ENCODE results near the gene AGPAT3. TPM values are rescaled to one million over a fixed set of nuclear protein-coding genes. Genes with fewer than 3 reads are reported as not detected.

The AGPAT3 gene
- total RNA-seq, 1 experiment from 2014 or later: 14.7 TPM

GRCh38 chr21:43916691-43917514 lies 51.9 kb downstream of the AGPAT3 start:
- in situ Hi-C loops (cut with HindIII; ENCODE audit: low sequenced_read_pairs): no loop called here
- peak; percentile 32 for DNase-seq (ENCODE audit: low spot score)

GRCh38 chr21:43917515-43918384 lies 52.7 kb downstream of the AGPAT3 start:
- DNase-seq (ENCODE audit: low spot score): no peak
- in situ Hi-C loops (cut with HindIII; ENCODE audit: low sequenced_read_pairs): no loop called here

- in situ Hi-C loops (cut with HindIII; ENCODE audit: low sequenced_read_pairs): no loop called here
- DNase-seq (ENCODE audit: low spot score): no peak
Observed at GRCh38 chr21:43918385-43918947, 53.4 kb downstream of the AGPAT3 start.

- DNase-seq (ENCODE audit: low spot score): no peak
- in situ Hi-C loops (cut with HindIII; ENCODE audit: low sequenced_read_pairs): no loop called here
Observed at GRCh38 chr21:43919283-43919682, 54.3 kb downstream of the AGPAT3 start.

GRCh38 chr21:43919871-43920801 lies 55.1 kb downstream of the AGPAT3 start:
- in situ Hi-C loops (cut with HindIII; ENCODE audit: low sequenced_read_pairs): no loop called here
- DNase-seq (ENCODE audit: low spot score): no peak

- in situ Hi-C loops (cut with HindIII; ENCODE audit: low sequenced_read_pairs): no loop called here
Observed at GRCh38 chr21:43921571-43921978, 56.6 kb downstream of the AGPAT3 start.

GRCh38 chr21:43921979-43922945 lies 57.2 kb downstream of the AGPAT3 start:
- no peak for DNase-seq (ENCODE audit: low spot score)
- in situ Hi-C loops (cut with HindIII; ENCODE audit: low sequenced_read_pairs): no loop called here

More at GRCh38 chr21:43921571-43921978, 56.6 kb downstream of the AGPAT3 start:
- no peak for DNase-seq (ENCODE audit: low spot score)

- in situ Hi-C loops (cut with HindIII; ENCODE audit: low sequenced_read_pairs): no loop called here
- DNase-seq (ENCODE audit: low spot score): peak; percentile 22
Observed at GRCh38 chr21:43922949-43923348, 57.9 kb downstream of the AGPAT3 start.

GRCh38 chr21:43923391-43923790 lies 58.4 kb downstream of the AGPAT3 start:
- in situ Hi-C loops (cut with HindIII; ENCODE audit: low sequenced_read_pairs): no loop called here
- no peak for DNase-seq (ENCODE audit: low spot score)

GRCh38 chr21:43924421-43925095 lies 59.5 kb downstream of the AGPAT3 start:
- DNase-seq (ENCODE audit: low spot score): no peak
- in situ Hi-C loops (cut with HindIII; ENCODE audit: low sequenced_read_pairs): no loop called here

- in situ Hi-C loops (cut with HindIII; ENCODE audit: low sequenced_read_pairs): no loop called here
- DNase-seq (ENCODE audit: low spot score): peak; percentile 30
Observed at GRCh38 chr21:43925096-43925481, 60.1 kb downstream of the AGPAT3 start.

- in situ Hi-C loops (cut with HindIII; ENCODE audit: low sequenced_read_pairs): no loop called here
- no peak for DNase-seq (ENCODE audit: low spot score)
Observed at GRCh38 chr21:43925609-43926008, 60.6 kb downstream of the AGPAT3 start.

GRCh38 chr21:43926196-43926595 lies 61.2 kb downstream of the AGPAT3 start:
- no peak for DNase-seq (ENCODE audit: low spot score)
- in situ Hi-C loops (cut with HindIII; ENCODE audit: low sequenced_read_pairs): no loop called here

GRCh38 chr21:43927591-43928221 lies 62.7 kb downstream of the AGPAT3 start:
- DNase-seq (ENCODE audit: low spot score): no peak
- in situ Hi-C loops (cut with HindIII; ENCODE audit: low sequenced_read_pairs): no loop called here

- in situ Hi-C loops (cut with HindIII; ENCODE audit: low sequenced_read_pairs): no loop called here
- no peak for DNase-seq (ENCODE audit: low spot score)
Observed at GRCh38 chr21:43928222-43929125, 63.5 kb downstream of the AGPAT3 start.

Measured in G401 (cell line).